Coronary artery (tissue), 2 donors: ENCODE data around the gene TNFAIP1.

Experiments used
- DNase-seq: peaks from one replicate; pipeline ENCODE4 v3.0.0-alpha.2; 2017; ENCODE audit warnings: low spot score
- H3K27ac ChIP-seq, 2 donors: fragments of 200-600 bp; sonication (generic); one replicate each; pipeline ENCODE4 v1.5.1; 2016 to 2019
- H3K4me3 ChIP-seq: fragments of 200-600 bp; sonication (generic); 2 replicates; pipeline ENCODE4 v1.5.1; 2016; ENCODE audit warnings: mild to moderate bottlenecking, moderate library complexity
- CTCF ChIP-seq: fragments of 200-600 bp; sonication (generic); IDR thresholded peaks from one replicate; pipeline ENCODE4 v1.5.1; 2019; ENCODE audit warnings: antibody characterized with exemption

Gene TNFAIP1

GRCh38 chr17:28298449-28298848, 37.1 kb upstream of the TNFAIP1 start:
- H3K27ac ChIP-seq: no peak overlapping the region
- no peak for TF ChIP-seq CTCF
- DNase-seq: no peak
- no peak overlapping the region for H3K4me3 ChIP-seq

- no peak overlapping the region for H3K27ac ChIP-seq
- TF ChIP-seq CTCF: no peak
- no peak for DNase-seq
- no peak overlapping the region for H3K4me3 ChIP-seq
Observed at GRCh38 chr17:28306954-28307401, 28.6 kb upstream of the TNFAIP1 start.

- TF ChIP-seq CTCF: no peak
- Histone ChIP-seq H3K4me3 (no peak overlapping the region), H3K27ac (no peak overlapping the region)
- DNase-seq: no peak
Observed at GRCh38 chr17:28313841-28314240, 21.7 kb upstream of the TNFAIP1 start.

DNA sequence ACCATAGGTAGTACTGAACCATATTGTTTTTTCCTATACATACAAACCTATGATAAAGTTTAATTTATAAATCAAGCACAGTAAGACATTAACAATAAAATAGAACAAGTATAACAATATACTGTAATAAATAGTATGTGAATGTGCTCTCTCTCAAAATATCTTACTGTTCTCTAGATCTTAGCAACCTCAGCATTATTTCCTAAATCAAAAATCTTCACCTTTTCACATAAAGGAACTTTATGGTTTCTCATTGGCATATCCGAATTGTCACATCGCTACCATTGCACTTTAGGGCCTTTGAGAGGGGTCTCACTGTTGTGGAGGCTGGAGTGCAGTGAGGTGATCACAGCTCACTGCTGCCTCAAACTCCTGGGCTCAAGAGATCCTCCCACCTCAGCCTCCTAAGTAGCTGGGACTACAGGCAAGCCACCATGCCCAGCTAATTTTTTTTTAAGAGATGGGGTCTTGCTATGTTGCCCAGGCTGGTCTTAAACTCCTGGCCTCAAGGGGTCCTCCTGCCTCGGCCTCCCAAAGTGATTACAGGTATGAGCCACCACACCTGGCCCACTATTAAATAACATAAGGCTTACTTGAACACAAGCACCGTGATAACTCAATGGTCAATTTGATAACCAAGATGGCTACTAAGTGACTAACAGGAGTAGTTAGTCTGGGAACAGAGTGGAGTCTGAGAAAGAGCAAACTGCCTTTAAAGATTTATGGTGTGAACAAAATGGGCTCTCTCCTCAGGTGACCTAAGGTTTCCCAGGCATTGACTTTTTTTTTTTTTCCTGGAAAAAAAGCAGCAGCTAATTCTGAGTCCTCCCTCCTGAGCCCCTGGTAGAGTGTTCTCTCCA, 19.5 kb upstream of the TNFAIP1 start:
- no peak for DNase-seq
- H3K4me3 ChIP-seq: no peak overlapping the region

DNA sequence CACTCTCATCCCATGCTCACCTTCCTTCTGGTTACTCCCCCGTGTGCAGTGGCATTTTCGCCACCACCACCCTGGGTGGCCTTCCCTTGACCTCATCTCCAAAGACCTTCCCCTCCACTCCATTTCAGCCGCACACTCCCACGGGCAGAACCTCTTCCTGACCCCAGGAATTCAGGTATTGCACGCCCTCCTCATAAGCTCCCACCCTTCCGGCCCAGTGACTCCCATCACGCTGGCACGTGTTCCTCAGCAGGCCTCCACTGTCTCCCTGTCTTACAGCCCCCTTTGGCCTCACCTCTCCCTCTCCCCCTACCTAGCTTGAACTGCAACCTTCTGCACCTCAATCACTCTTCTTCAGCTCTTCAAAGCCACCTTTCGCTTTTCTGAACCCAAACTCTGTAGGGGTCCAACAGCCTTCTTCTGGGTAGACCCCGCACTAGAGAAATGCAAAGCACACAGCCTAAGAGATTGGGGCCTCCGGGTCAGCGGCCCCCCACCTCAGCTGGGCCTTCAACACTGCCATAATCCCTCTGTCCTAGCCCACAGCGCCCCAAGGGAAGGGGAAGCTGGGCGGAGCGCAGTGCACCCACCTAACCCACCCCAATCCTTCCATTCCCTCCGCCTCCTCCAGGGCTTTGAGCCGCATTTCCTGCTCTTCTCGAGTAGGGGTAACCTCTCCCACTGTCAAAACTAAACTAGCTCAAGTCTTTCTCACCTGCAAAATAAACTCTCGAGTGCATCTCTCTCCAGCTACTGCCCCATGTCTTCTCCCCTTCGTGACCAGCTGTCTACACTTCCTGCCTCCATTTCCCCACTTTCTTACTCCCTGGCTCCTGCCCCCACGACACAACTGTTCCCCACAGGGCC, 18.2 kb upstream of the TNFAIP1 start:
- DNase-seq: no peak
- H3K27ac ChIP-seq: no peak overlapping the region
- TF ChIP-seq CTCF: no peak
- no peak overlapping the region for H3K4me3 ChIP-seq

More for the DNA sequence above, 19.5 kb upstream of the TNFAIP1 start:
- H3K27ac ChIP-seq: no peak overlapping the region
- no peak for TF ChIP-seq CTCF

- Histone ChIP-seq H3K4me3 (peak overlapping the region; percentile 74), H3K27ac (no peak overlapping the region)
- no peak for TF ChIP-seq CTCF
- DNase-seq: no peak
Observed at GRCh38 chr17:28317966-28318758, 17.4 kb upstream of the TNFAIP1 start.
